GM20000 (cell line): Measurements from ENCODE around the gene TSPAN3.

Source experiments
- DNase-seq: peaks from one replicate; pipeline ENCODE4 v3.0.0; 2012; ENCODE audit warnings: low spot score
- CTCF ChIP-seq: IDR thresholded peaks from 2 replicates; pipeline ENCODE4 v1.5.1; 2012; ENCODE audit warnings: mild to moderate bottlenecking, control low read depth; ENCODE audit errors: extremely low read depth, missing control alignments

The TSPAN3 gene

GRCh38 chr15:77009646-77010311, 61.1 kb downstream of the TSPAN3 start:
- TF ChIP-seq CTCF = no peak
- DNase-seq = no peak

- DNase-seq = no peak
- TF ChIP-seq CTCF = no peak
Measured at GRCh38 chr15:77009176-77009575, 61.7 kb downstream of the TSPAN3 start.

GRCh38 chr15:77004189-77004588, 66.7 kb downstream of the TSPAN3 start:
- no peak for DNase-seq
- TF ChIP-seq CTCF = no peak

GRCh38 chr15:77002954-77003912, 67.7 kb downstream of the TSPAN3 start:
- peak; percentile 55 for DNase-seq
- no peak for TF ChIP-seq CTCF

- TF ChIP-seq CTCF = no peak
- no peak for DNase-seq
Measured at GRCh38 chr15:77002436-77002835, 68.5 kb downstream of the TSPAN3 start.

GRCh38 chr15:77001966-77002365, 68.9 kb downstream of the TSPAN3 start:
- no peak for TF ChIP-seq CTCF

GRCh38 chr15:77001351-77001750, 69.6 kb downstream of the TSPAN3 start:
- no peak for DNase-seq
- no peak for TF ChIP-seq CTCF

More at GRCh38 chr15:77001966-77002365, 68.9 kb downstream of the TSPAN3 start:
- no peak for DNase-seq
